Inflammatory macrophage treated with lipopolysaccharide for 4 hours (primary cell): ENCODE results near the gene COQ8B.
"Not testable (repeated sequence)": the region's sequence is repeated elsewhere in the genome, so short reads cannot be mapped to it uniquely, and the experiment has no call there.

Source experiments
- DNase-seq: peaks from one replicate; pipeline ENCODE4 v3.0.0-alpha.2; 2020

The COQ8B gene

DNA sequence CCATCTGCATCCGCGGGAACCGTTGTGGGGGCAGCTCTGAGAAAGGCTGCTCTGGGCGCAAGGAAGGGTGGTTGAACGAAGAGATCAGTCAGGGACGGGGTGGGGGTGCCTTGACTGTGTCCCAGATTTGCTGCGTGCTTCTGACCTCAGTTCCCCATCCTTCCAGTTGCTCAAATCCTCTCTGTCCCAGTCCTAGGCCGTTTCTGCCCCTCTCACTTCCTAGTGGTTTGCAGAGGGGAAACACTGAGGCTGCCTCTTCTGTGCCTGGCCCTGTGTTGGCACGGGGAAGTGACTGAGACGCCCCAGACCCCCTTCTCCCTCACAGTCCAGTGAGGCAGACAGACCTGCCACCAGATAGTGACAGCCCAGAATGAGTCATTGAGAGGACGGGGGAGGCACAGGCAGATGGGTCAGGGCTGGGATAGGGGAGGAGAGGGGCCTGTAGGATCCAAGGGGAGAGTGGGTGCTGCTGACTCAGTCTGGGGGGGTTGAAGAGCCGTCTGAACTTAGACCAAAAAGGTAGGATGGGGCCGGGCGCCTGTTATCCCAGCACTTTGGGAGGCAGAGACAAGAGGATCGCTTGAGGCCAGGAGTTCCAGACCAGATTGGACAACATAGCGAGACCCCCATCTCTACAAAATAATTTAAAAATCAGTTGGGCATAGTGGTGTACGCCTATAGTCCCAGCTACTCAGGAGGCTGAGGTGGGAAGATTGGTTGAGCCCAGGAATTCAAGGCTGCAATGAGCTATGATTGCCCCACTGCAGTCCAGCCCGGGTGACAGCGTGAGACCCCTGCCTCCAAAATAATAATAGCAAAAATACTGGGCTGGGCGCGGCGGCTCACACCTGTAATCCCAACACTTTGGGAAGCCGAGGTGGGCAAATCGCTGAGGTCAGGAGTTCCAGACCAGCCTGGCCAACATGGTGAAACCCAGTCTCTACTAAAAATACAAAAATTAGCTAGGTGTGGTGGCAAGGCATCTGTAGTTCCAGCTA is 52.7 kb downstream of the COQ8B start:
- peak; percentile 63 for DNase-seq

DNA sequence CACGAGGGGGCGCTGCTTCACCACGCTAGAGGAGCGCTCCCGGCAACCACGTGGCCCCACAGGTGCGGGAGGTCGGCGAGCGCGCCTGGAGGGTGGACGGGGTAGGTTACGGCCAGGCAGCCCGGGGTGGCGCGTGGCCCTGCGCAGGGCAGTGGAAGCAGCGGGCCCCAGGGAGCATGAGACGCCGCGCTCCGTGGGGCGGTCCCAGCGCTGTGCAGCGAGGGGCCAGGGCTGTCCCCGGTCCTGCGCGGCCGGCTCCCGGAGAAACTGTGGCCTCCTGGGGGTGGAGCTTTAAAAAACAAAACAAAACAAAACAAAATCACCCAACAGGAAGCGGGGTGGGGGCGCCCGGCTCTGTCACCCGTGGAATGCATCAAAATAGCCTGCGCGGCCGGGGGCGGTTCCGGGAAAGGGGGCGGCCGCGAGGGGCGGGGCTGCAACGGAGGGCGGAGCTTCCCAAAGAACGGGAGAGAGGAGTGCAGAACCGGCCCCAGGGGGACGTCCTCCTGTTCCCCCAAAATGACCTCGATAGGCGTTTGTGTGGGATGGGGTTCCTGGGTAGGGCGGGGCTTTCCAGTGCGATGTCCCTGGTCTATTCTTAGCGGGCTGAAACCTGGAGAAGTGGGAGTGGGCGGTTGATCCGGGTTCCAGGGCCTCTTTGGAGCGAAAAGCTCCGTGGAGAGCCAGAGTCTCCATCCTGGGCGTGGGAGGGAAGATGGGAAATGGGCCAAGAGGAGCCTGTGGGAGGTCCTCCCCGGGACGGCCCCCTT is 53.6 kb downstream of the COQ8B start:
- DNase-seq, result peak; percentile 72

DNA sequence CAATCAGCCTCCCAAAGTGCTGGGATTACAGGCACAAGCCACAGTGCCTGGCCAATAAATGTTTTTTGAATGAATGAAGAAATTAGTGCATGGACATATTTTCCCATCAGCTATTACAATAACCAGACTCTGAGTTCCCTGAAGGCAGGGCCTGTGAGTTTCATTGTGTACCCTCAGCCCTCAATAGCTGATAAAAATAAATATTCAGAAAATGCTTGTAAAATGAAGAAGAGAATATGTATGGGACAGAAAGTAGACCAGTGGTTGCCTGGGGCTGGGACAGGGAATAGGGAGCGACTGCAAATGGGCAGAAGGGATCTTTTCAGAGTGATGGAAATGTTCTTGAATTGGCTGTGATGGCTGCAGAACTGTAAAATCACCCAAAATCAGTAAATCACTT is 55.1 kb downstream of the COQ8B start:
- no peak for DNase-seq

DNA sequence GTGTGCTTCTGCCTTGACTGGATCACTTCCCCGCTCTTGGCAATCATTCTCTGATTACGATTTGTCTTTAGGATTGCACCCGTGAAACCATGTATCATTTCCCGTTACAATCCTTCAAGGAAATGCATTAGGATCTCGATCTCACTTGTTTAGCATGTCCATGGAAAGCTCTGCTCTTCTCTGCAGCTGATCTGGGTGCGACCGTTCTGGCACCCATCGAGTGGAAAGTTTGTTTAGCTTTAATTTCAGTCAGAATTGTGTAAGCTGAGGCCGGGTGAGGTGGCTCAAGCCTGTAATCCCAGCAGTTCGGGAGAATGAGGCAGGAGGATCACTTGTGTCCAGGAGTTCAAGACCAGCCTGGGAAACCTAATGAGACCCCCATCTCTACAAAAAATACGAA is 57.1 kb downstream of the COQ8B start:
- DNase-seq, result no peak

DNA sequence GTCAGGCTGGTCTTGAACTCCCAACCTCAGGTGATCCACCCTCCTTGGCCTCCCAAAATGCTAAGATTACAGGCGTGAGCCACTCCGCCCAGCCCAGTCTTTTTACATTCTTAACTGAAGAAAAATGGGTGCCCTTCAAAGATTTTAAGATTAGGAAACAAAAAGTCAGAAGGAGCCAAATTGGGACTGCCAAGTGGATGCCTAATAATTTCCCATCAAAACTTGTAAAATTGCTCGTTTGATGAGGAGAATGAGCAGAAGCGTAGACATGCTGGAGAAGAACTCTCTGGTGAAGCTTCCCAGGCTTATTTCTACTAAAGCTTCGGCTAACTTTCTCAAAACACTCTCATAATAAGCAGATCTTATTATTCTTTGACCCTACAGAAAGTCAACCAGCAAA is 57.6 kb downstream of the COQ8B start:
- DNase-seq, result no peak

DNA sequence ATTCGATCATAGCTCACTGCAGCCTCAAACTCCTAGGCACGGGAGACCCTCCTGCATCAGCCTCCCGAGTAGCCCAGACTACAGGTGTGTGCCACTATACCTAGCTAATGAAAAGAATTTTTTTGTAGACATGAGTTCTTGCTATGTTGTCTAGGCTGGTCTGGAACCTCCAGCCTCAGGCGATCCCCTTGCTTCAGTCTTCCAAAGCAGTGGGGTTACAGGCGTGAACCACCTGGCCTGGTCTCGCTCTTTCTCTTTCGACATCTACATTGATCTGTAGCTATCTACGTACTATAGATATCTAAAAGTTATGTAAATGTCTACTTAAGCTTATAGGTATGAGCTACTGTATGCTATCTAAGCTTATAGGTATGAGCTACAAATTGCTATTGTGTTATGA is 58.7 kb downstream of the COQ8B start:
- DNase-seq, result no peak

DNA sequence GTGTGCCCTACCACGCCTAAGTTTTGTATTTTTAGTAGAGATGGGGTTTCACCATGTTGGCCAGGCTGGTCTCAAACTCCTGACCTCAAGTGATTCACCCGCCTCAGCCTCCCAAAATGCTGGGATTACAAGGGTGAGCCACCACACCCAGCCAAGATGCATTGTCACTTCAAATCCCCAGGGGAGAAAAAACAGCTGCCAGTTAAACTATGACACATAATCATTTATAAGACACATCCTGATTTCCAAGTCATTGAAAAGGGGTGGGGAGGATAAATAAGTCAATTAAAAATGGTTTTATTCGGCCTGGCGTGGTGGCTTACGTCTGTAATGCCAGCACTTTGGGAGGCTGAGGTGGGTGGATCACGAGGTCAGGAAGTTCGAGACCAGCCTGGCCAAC is 61.0 kb downstream of the COQ8B start:
- not testable (repeated sequence) for DNase-seq

DNA sequence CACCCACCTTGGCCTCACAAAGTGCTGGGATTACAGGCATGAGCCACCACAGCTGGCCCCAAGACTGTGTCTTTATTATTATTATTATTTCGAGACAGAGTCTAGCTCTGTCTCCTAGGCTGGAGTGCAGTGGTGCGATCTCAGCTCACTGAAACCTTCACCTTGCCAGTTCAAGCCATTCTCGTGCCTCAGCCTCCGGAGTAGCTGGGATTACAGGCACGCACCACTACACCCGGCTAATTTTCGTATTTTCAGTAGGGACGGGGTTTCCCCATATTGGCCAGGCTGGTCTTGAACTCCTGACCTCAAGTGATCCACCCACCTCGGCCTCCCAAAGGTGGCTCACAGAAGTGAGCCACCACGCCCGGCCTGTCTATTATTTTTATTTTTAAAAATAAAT is 64.4 kb downstream of the COQ8B start:
- DNase-seq, result not testable (repeated sequence)

DNA sequence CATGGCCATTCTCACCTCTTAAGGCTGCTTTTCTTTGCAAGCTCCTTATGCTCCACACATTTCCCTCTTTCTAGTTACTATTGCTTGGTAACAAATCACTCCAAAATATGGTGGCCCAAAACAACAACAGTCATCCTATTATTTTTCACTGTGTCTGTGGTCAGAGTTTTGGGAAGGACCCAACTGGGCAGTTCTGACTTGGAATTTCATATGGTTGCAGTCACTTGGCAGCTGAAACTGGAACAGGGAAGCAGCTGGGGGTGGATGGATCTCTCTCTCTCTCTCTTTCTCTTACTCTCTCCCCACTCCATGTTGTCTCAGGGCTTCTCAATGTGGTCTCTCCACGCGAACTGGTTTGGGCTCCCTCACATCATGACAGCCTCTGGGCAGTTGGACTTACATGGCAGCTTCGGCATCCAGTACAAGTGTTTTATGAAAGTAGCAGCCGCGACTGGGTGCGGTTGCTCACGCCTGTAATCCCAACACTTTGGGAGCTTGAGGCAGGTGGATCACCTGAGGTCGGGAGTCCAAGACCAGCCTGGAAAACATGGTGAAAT is 65.9 kb downstream of the COQ8B start:
- DNase-seq, result no peak

DNA sequence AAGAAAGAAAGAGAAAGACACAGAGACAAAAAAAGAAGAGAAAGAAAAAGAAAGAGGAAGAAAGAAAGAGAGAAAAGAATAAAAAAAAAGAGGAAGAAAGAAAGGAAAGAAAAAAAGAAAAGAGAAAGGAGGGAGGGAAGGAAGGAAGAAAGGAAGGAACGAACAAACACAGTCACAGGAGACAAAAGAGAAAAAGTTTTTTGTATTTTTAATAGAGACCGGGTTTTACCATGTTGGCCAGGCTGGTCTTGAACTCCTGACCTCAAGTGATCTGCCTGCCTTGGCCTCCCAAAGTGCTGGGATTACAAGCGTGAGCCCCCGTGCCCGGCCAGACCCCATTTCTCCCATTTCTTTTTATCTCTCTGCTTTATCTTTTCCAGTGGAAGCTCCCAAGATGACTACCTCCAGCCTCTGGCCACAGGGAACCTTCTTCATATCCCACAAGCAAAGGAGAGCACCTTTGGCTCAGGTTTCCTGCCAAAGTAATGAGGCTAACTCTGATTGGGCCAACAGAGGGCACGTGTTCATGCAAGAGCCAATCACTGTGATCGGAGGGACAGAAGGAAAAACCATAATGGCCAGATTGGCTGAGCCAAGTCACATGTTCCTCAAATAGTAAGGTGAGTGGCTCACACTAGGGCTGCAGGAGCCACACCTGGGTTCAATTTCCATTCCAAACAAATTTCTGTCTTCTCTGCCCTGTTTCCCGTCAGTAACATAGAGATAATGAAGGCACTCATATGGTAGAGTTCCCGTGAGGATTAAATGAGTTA is 66.6 kb downstream of the COQ8B start:
- DNase-seq, result not testable (repeated sequence)

DNA sequence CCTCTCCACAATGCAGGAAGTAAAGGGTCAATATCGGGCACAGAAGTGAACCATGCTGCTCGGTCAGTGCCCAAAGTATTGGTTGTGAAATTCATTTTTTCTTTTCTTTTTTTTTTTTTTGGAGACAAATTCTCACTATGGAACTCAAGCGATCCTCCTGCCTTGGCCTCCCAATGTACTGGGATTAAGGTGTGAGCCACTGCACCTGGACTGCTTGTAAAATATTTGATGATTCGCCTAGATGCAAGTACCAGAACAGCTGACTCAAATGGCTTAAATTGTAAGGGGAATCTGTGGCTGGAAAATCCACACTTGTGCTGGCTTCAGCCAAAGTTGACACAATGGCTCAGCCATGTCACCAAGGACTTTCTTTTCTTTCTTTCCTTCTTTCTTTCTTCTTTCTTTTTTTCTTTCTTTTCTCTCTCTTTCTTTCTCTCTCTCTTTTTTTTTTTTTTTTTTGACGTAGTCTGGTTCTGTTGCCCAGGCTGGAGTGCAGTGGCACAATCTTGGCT is 69.9 kb downstream of the COQ8B start:
- DNase-seq, result no peak

DNA sequence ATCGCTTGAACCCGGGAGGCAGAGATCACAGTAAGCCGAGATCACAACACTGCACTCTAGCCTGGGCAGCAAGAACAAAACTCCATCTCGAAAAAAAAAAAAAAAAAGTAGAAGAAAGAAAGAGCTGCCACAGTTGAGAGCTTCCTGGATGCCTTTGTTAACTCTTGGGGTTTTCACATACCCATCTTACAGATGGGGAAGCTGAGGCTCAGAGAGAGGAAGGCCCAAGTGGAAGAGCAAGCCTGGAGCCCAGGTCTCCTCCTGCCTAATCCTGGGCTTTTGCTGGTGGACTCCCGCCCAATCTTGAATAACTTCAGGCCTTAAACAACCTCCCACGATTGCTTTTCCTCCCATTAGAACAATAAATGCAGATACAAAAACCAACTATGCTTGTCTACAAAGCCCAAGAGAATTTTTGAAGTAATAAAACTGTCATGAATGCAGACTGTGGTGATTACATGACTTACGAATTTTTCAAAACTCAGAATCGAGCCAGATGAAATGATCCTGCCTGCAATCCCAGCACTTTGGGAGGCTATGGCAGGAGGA is 73.9 kb downstream of the COQ8B start:
- DNase-seq, result no peak

DNA sequence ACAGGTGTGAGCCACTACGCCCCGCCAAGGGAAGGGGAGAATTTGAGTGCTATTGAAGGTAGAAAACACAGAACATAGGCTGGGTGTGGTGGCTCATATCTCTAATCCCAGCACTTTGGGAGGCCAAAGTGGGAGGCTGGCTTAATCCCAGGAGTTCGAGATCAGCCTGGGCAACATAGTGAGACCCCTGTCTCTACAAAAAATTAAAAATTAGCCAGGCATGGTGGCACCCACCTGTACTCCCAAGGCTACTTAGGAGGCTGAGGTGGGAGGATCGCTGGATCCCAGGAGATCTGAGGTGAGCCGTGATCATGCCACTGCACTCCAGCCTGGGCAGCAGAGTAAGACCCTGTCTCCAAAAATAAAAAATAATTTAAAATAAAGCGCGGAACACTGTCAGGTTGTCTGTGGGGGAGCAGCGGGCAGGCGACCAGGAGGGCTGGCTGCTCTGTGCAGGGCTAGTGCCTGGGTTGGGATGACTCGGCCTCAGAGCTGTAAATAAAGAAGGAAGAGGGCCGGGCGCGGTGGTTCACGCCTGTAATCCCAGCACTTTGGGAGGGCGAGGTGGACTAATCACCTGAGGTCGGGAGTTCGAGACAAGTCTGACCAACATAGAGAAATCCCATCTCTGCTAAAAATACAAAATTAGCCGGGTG is 74.5 kb downstream of the COQ8B start:
- no peak for DNase-seq
